SK-N-SH (cell line): Measurements from ENCODE around the gene ADCYAP1R1.

Experiments
- CHD2 ChIP-seq: fragments of 150-350 bp; IDR thresholded peaks from 2 replicates; pipeline ENCODE4 v1.6.1; 2018; ENCODE audit warnings: low read length; ENCODE audit not compliant: partially characterized antibody
- EP300 ChIP-seq, 2 experiments: IDR thresholded peaks; 2 replicates each; pipeline versions ENCODE4 v1.4.0 to v1.6.1; 2012; ENCODE audit warnings: borderline replicate concordance in 1 of 2, low read depth in 1 of 2, low read length in 1 of 2
- GATA2 ChIP-seq: sonication (generic); formaldehyde crosslinking; IDR thresholded peaks from 2 replicates; pipeline ENCODE4 v1.5.0; 2020; ENCODE audit warnings: mild to moderate bottlenecking, missing genetic modification reagents
- IRF3 ChIP-seq: fragments of 150-350 bp; IDR thresholded peaks from 2 replicates; pipeline ENCODE4 v1.6.1; 2016; ENCODE audit warnings: mild to moderate bottlenecking, low read depth, low read length
- JUND ChIP-seq: IDR thresholded peaks from 2 replicates; pipeline ENCODE4 v1.4.0; 2012
- POLR2AphosphoS5 ChIP-seq: IDR thresholded peaks from 2 replicates; pipeline ENCODE4 v1.6.1; 2012; ENCODE audit warnings: low read depth, low read length
- REST ChIP-seq: IDR thresholded peaks from 2 replicates; pipeline ENCODE4 v1.6.1; 2012; ENCODE audit warnings: mild to moderate bottlenecking, low read depth, low read length, moderate library complexity
- SMC3 ChIP-seq: IDR thresholded peaks from 2 replicates; pipeline ENCODE4 v1.6.1; 2012; ENCODE audit warnings: low read depth, low read length, improper control_type of control experiment
- TAF1 ChIP-seq: IDR thresholded peaks from 2 replicates; pipeline ENCODE4 v1.6.1; 2012; ENCODE audit warnings: low read depth, mild to moderate bottlenecking, low read length, moderate library complexity, borderline replicate concordance
- TEAD4 ChIP-seq: IDR thresholded peaks from 2 replicates; pipeline ENCODE4 v1.4.0; 2012; ENCODE audit warnings: mild to moderate bottlenecking, borderline replicate concordance; ENCODE audit not compliant: insufficient read depth
- TF ChIP-seq, protein P1 (sequence below): fragments of 200-600 bp; sonication (generic); IDR thresholded peaks from 2 replicates; pipeline ENCODE4 v1.6.1; 2017; ENCODE audit warnings: antibody characterized with exemption, mild to moderate bottlenecking, moderate library complexity
- TF ChIP-seq, protein P2 (sequence below): IDR thresholded peaks from 2 replicates; pipeline ENCODE4; 2012

DNA sequence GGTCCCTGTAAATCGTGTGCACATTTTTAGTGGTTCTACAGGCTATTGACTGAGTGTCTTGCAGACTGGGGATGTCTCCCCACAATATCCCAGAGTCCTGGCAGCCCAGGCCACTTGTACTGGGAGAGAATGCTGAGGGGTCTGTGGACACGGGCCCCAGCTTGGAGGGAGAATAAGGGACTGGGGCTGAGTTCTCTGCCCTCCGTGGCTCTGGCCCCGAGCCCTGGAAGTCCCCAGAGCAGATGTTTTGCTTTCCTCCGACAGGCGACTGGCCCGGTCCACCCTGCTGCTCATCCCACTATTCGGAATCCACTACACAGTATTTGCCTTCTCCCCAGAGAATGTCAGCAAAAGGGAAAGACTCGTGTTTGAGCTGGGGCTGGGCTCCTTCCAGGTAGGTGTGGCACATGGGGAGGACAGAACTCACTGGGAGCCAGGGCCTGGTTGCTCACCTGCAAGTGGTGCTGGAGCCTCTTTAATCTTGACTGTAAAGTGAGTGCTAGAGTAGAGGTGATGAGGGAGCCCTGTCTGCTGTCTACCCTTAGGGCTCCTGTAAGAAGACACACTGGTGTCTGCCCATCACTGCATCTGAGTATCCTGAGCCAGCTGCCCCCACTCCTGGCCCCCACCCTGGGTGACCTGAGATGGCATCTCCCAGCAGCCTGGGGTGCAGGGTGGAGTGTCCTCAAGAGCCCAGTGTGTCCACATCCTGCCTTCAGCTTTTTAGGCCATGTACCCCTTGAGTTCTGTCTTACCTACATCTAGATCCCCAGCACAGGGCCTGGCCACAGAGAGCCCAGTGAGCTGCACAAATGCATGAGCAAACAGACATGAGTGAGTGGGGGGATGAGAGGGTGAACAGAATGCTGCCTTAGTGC, 51.1 kb downstream of the ADCYAP1R1 start:
- TF ChIP-seq, protein P1, sequence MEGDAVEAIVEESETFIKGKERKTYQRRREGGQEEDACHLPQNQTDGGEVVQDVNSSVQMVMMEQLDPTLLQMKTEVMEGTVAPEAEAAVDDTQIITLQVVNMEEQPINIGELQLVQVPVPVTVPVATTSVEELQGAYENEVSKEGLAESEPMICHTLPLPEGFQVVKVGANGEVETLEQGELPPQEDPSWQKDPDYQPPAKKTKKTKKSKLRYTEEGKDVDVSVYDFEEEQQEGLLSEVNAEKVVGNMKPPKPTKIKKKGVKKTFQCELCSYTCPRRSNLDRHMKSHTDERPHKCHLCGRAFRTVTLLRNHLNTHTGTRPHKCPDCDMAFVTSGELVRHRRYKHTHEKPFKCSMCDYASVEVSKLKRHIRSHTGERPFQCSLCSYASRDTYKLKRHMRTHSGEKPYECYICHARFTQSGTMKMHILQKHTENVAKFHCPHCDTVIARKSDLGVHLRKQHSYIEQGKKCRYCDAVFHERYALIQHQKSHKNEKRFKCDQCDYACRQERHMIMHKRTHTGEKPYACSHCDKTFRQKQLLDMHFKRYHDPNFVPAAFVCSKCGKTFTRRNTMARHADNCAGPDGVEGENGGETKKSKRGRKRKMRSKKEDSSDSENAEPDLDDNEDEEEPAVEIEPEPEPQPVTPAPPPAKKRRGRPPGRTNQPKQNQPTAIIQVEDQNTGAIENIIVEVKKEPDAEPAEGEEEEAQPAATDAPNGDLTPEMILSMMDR, result no peak
- TF ChIP-seq GATA2 (CRISPR knock-in tag) (no peak), IRF3 (no peak), SMC3 (no peak), EP300 (IDR thresholded peaks at IDR 0.05; ENCODE audit: borderline replicate concordance in 1 of 2, low read depth in 1 of 2, low read length in 1 of 2) (no peak), JUND (no peak), POLR2AphosphoS5 (no peak), REST (no peak), CHD2 (no peak), TEAD4 (no peak), TAF1 (no peak)
- TF ChIP-seq, protein P2, sequence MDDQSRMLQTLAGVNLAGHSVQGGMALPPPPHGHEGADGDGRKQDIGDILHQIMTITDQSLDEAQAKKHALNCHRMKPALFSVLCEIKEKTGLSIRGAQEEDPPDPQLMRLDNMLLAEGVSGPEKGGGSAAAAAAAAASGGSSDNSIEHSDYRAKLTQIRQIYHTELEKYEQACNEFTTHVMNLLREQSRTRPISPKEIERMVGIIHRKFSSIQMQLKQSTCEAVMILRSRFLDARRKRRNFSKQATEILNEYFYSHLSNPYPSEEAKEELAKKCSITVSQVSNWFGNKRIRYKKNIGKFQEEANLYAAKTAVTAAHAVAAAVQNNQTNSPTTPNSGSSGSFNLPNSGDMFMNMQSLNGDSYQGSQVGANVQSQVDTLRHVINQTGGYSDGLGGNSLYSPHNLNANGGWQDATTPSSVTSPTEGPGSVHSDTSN, result no peak
